K562 (cell line): ENCODE results near the gene SPATS2.

Source experiments
- HNRNPUL1 ChIP-seq: fragments of 200-400 bp; formaldehyde crosslinking; IDR thresholded peaks from 2 replicates; pipeline ENCODE4 v1.6.1; 2017; ENCODE audit warnings: low read length
- ID3 ChIP-seq, 2 experiments: fragments of 250-450 bp in 1 of 2; fragments of 450-650 bp in 1 of 2; sonication (Bioruptor Pico) in 1 of 2; IDR thresholded peaks; 2 replicates each; pipeline versions ENCODE4 v1.6.1 to v1.8.0; 2016 to 2021; ENCODE audit warnings: mild to moderate bottlenecking in 2 of 2, moderate library complexity in 2 of 2, missing compliant biosample characterization in 1 of 2, missing genetic modification characterization in 1 of 2
- MXI1 ChIP-seq: IDR thresholded peaks from 2 replicates; pipeline ENCODE4 v1.6.1; 2011; ENCODE audit warnings: low read depth, mild to moderate bottlenecking, improper control_type of control experiment, low read length
- SMAD1 ChIP-seq: fragments of 150-350 bp; IDR thresholded peaks from 2 replicates; pipeline ENCODE4 v1.6.1; 2014; ENCODE audit warnings: low read length, low read depth; ENCODE audit not compliant: partially characterized antibody
- SMC3 ChIP-seq: conservative IDR thresholded peaks from 2 replicates; pipeline ENCODE4 v1.6.1; 2011; ENCODE audit warnings: low read depth, low read length, improper control_type of control experiment; ENCODE audit not compliant: insufficient read depth
- TCF7 ChIP-seq: sonication (generic); IDR thresholded peaks from 2 replicates; pipeline ENCODE4 v1.6.1; 2016; ENCODE audit warnings: antibody characterized with exemption, borderline replicate concordance
- TF ChIP-seq, protein P1 (sequence below), 3 experiments: IDR thresholded peaks in 2 of 3; conservative IDR thresholded peaks in 1 of 3; 2 replicates each; pipeline ENCODE4 v1.5.1; 2011 to 2012; ENCODE audit warnings: low read length in 3 of 3, mild to moderate bottlenecking in 3 of 3, control low read depth in 2 of 3, improper control_type of control experiment in 1 of 3, inconsistent platforms in 1 of 3, low read depth in 1 of 3, mixed read lengths in 1 of 3, moderate library complexity in 1 of 3; ENCODE audit not compliant: insufficient read depth in 2 of 3

GRCh38 chr12:49559011-49559675, 191.9 kb downstream of the SPATS2 start:
- TF ChIP-seq, protein P1, sequence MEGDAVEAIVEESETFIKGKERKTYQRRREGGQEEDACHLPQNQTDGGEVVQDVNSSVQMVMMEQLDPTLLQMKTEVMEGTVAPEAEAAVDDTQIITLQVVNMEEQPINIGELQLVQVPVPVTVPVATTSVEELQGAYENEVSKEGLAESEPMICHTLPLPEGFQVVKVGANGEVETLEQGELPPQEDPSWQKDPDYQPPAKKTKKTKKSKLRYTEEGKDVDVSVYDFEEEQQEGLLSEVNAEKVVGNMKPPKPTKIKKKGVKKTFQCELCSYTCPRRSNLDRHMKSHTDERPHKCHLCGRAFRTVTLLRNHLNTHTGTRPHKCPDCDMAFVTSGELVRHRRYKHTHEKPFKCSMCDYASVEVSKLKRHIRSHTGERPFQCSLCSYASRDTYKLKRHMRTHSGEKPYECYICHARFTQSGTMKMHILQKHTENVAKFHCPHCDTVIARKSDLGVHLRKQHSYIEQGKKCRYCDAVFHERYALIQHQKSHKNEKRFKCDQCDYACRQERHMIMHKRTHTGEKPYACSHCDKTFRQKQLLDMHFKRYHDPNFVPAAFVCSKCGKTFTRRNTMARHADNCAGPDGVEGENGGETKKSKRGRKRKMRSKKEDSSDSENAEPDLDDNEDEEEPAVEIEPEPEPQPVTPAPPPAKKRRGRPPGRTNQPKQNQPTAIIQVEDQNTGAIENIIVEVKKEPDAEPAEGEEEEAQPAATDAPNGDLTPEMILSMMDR (IDR thresholded peaks at IDR 0.05 in 2 of 3, conservative IDR thresholded peaks at IDR 0.05 in 1 of 3; ENCODE audit: insufficient read depth in 2 of 3, low read depth in 1 of 3, low read length in 3 of 3), result no peak
- no peak for TF ChIP-seq SMAD1
- TF ChIP-seq TCF7, result no peak
- TF ChIP-seq HNRNPUL1, result no peak
- no peak for TF ChIP-seq SMC3
- no peak for TF ChIP-seq ID3 (CRISPR knock-in tag; IDR thresholded peaks at IDR 0.05)
- TF ChIP-seq ID3 (tag; IDR thresholded peaks at IDR 0.05), result no peak
- no peak for TF ChIP-seq MXI1
